Gastrocnemius medialis (tissue), 4 donors: ENCODE measurements around the gene ADSS1. TPM values are rescaled to one million over a fixed set of nuclear protein-coding genes. Genes with fewer than 3 reads are reported as not detected.

Source experiments
- ATAC-seq, 2 donors: fragments of 150-250 bp; one replicate each; pipeline ENCODE4 v1.9.1; 2016
- DNase-seq, 2 donors: peaks; one replicate each; pipeline ENCODE4 v3.0.0-alpha.2; 2019
- H3K27ac ChIP-seq, 4 donors: fragments of 200-600 bp; sonication (generic); 1 replicate in 1 of 4; 2 replicates in 3 of 4; pipeline ENCODE4 v1.5.1; 2016 to 2018; ENCODE audit warnings: mild to moderate bottlenecking in 2 of 4, moderate library complexity in 1 of 4
- H3K27me3 ChIP-seq, 3 donors: fragments of 200-600 bp; sonication (generic) in 2 of 3; 1 replicate in 1 of 3; 2 replicates in 2 of 3; pipeline versions ENCODE4 v1.5.1 to v1.6.0; 2016 to 2019; ENCODE audit warnings: mild to moderate bottlenecking in 1 of 3, moderate library complexity in 1 of 3
- H3K36me3 ChIP-seq, 2 donors: fragments of 200-600 bp; sonication (generic) in 1 of 2; one replicate each; pipeline ENCODE4 v1.5.1; 2017 to 2018
- H3K4me1 ChIP-seq, 2 donors: fragments of 200-600 bp; sonication (generic) in 1 of 2; one replicate each; pipeline ENCODE4 v1.5.1; 2016 to 2017; ENCODE audit warnings: mild to moderate bottlenecking in 2 of 2
- H3K4me3 ChIP-seq, 4 donors: fragments of 200-600 bp; sonication (generic) in 3 of 4; 1 replicate in 1 of 4; 2 replicates in 3 of 4; pipeline ENCODE4 v1.5.1; 2016 to 2019; ENCODE audit warnings: mild to moderate bottlenecking in 2 of 4
- H3K9me3 ChIP-seq, 3 donors: fragments of 200-600 bp; sonication (generic) in 2 of 3; 1 replicate in 1 of 3; 2 replicates in 2 of 3; pipeline ENCODE4 v1.5.1; 2016 to 2019
- POLR2A ChIP-seq, 2 donors: fragments of 450-650 bp; IDR thresholded peaks; one replicate each; pipeline ENCODE4 v1.6.1; 2017; ENCODE audit warnings: antibody characterized with exemption in 2 of 2, mild to moderate bottlenecking in 2 of 2, moderate library complexity in 2 of 2
- in situ Hi-C, 4 donors: fragments of 200-750 bp; cut with MboI; loops; one replicate each; pipeline versions ENCODE4 v1.15.0 to v1.8.0; 2017; ENCODE audit warnings: low sequenced_read_pairs in 4 of 4
- intact Hi-C: fragments of 100-400 bp; cut with DNase I; formaldehyde crosslinking; loops from one replicate; pipeline ENCODE4 v1.15.1; 2023; ENCODE audit warnings: low total_unique reads
- total RNA-seq, 4 donors: library from RNA; depleted of rRNA; stranded (reverse); fragments of >200 nt; gene quantifications; one replicate each; pipeline versions ENCODE4 v1.1.0 to v1.2.3, GENCODE V29; 2016
- TF ChIP-seq, protein P1 (sequence below), 5 experiments: fragments of 450-650 bp in 3 of 5; fragments of 200-600 bp in 2 of 5; sonication (generic) in 2 of 5; IDR thresholded peaks in 4 of 5; conservative IDR thresholded peaks in 1 of 5; 1 replicate in 4 of 5; 2 replicates in 1 of 5; pipeline ENCODE4 v1.5.1; 2016 to 2019; ENCODE audit warnings: antibody characterized with exemption in 5 of 5, mild to moderate bottlenecking in 3 of 5, moderate library complexity in 3 of 5

ADSS1 gene
- total RNA-seq, 4 donors from 2014 or later, result 165 to 577 (median 232) TPM

- peaks cover 0 to 1% of the 10 kb centered on the region in 2 donors for H3K36me3 ChIP-seq
- TF ChIP-seq POLR2A (IDR thresholded peaks at IDR 0.05), result no peak
- TF ChIP-seq, protein P1, sequence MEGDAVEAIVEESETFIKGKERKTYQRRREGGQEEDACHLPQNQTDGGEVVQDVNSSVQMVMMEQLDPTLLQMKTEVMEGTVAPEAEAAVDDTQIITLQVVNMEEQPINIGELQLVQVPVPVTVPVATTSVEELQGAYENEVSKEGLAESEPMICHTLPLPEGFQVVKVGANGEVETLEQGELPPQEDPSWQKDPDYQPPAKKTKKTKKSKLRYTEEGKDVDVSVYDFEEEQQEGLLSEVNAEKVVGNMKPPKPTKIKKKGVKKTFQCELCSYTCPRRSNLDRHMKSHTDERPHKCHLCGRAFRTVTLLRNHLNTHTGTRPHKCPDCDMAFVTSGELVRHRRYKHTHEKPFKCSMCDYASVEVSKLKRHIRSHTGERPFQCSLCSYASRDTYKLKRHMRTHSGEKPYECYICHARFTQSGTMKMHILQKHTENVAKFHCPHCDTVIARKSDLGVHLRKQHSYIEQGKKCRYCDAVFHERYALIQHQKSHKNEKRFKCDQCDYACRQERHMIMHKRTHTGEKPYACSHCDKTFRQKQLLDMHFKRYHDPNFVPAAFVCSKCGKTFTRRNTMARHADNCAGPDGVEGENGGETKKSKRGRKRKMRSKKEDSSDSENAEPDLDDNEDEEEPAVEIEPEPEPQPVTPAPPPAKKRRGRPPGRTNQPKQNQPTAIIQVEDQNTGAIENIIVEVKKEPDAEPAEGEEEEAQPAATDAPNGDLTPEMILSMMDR (IDR thresholded peaks at IDR 0.05 in 4 of 5, conservative IDR thresholded peaks at IDR 0.05 in 1 of 5), result no peak
- ATAC-seq, result no peak
- in situ Hi-C loops (no loop called here), intact Hi-C loops (no loop called here)
- no peak for DNase-seq
- no peaks in the 10 kb centered on the region for H3K9me3 ChIP-seq
- H3K4me3 ChIP-seq, result no peak overlapping the region
- no peaks in the 10 kb centered on the region for H3K4me1 ChIP-seq
- H3K27ac ChIP-seq, result no peak overlapping the region
- no peaks in the 10 kb centered on the region for H3K27me3 ChIP-seq
These were observed 56.5 kb downstream of the ADSS1 start for GRCh38 chr14:104780513-104781030.

GRCh38 chr14:104781271-104782077 is 57.4 kb downstream of the ADSS1 start:
- no peak overlapping the region for H3K4me3 ChIP-seq
- H3K9me3 ChIP-seq, result no peaks in the 10 kb centered on the region
- intact Hi-C loops (no loop called here), in situ Hi-C loops (no loop called here)
- no peak for ATAC-seq
- no peaks in the 10 kb centered on the region for H3K27me3 ChIP-seq
- H3K4me1 ChIP-seq, result peaks cover 0 to under 1% of the 10 kb centered on the region in 2 donors
- H3K27ac ChIP-seq, result no peak overlapping the region
- H3K36me3 ChIP-seq, result no peaks in the 10 kb centered on the region
- DNase-seq, result no peak
- no peak for TF ChIP-seq POLR2A (IDR thresholded peaks at IDR 0.05)
- TF ChIP-seq, protein P1 (IDR thresholded peaks at IDR 0.05 in 4 of 5, conservative IDR thresholded peaks at IDR 0.05 in 1 of 5), result no peak

DNA sequence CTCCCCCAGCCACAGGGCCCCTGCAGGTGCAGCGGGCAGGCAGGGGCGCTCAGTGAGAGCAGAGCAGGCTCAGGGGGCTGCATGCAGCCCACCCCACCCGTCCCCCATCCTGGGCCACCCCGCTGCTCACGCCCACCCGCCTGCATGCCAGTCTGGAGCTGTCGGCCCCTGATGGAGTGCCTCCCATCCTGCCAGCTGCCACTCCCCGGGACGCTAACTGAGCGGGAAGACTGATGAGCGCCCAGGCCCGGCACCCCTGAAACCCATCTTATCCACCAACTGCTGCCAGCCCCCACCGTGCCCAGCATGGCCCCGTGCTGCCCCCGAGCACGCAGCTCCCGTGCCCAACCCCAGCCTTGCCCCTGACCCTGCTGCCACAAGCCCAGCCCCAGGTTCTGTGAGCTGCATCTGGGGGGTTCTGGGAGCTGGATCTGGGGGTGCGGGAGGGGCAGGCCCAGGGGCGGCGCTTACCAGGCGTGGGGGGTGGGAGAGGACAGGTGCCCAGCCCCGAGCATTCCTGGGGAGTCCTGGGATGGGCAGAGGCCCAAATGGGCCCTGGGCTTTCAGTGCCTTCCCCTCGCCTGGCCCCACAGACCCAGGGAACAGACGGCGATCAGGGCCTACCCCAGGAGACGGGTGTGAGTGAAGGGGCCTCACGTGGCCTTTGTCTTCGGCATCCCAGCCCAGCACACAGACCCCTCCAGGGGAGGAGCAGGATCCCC is 58.2 kb downstream of the ADSS1 start:
- TF ChIP-seq, protein P1 (IDR thresholded peaks at IDR 0.05 in 4 of 5, conservative IDR thresholded peaks at IDR 0.05 in 1 of 5), result no peak
- TF ChIP-seq POLR2A (IDR thresholded peaks at IDR 0.05), result no peak
- H3K36me3 ChIP-seq, result no peaks in the 10 kb centered on the region

DNA sequence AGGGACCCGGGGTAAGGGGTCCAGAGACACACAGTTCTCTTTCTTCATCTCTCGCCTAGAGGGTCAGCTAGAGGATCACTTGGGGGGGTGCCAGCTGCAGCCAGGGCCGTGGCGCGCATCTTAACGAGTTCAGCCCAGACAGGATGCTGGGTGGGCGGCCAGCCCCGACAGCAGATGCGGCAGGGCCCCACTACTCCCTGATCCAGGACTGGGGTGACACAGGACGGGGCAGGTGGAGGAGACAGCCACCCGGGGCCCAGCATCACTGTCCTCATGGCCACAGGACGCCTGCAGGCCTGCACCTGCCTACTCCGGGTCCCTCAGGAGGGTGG is 58.7 kb downstream of the ADSS1 start:
- TF ChIP-seq POLR2A (IDR thresholded peaks at IDR 0.05), result no peak
- TF ChIP-seq, protein P1 (IDR thresholded peaks at IDR 0.05 in 4 of 5, conservative IDR thresholded peaks at IDR 0.05 in 1 of 5), result no peak
- Histone ChIP-seq H3K36me3 (no peaks in the 10 kb centered on the region), H3K4me1 (peaks cover 0 to 10% of the 10 kb centered on the region in 2 donors), H3K27ac (no peak overlapping the region), H3K27me3 (no peaks in the 10 kb centered on the region), H3K4me3 (no peak overlapping the region), H3K9me3 (no peaks in the 10 kb centered on the region)
- intact Hi-C loops (no loop called here), in situ Hi-C loops (no loop called here)
- DNase-seq, result no peak
- ATAC-seq, result no peak

More for the DNA sequence above, 58.2 kb downstream of the ADSS1 start:
- DNase-seq (no peak), ATAC-seq (no peak)
- Histone ChIP-seq H3K27ac (no peak overlapping the region), H3K4me1 (peaks cover 0 to 8% of the 10 kb centered on the region in 2 donors), H3K9me3 (no peaks in the 10 kb centered on the region), H3K27me3 (no peaks in the 10 kb centered on the region), H3K4me3 (no peak overlapping the region)
- intact Hi-C loops (no loop called here), in situ Hi-C loops (no loop called here)
